Endothelial cell of umbilical vein (primary cell): ENCODE results near the gene PPP2R3C. TPM values are rescaled to one million over a fixed set of nuclear protein-coding genes. Genes with fewer than 3 reads are reported as not detected.

Experiments
- BruUV-seq: library from RNA; stranded (reverse); fragments of 400-500 nt; replicated peaks from 2 replicates; lab custom pipeline; 2021; lab: Mats Ljungman, UMichigan
- CTCF ChIA-PET: fragments of 300-600, 350-600 bp; sonication (Branson Sonifier 250); formaldehyde crosslinking; loops from one replicate; lab custom pipeline; 2021; ENCODE audit warnings: antibody characterized with exemption, inconsistent platforms; lab: Charles Lee
- POLR2A ChIA-PET: fragments of 300-600, 350-600 bp; sonication (Branson Sonifier 250); formaldehyde crosslinking; loops from one replicate; lab custom pipeline; 2021; ENCODE audit warnings: antibody characterized with exemption, inconsistent platforms; lab: Charles Lee
- DNase-seq: peaks from one replicate; pipeline ENCODE4 v3.0.0-alpha.2; 2011; ENCODE audit warnings: low read depth, low spot score
- FAIRE-seq: peaks from 2 replicates; lab custom pipeline; 2011; peaks lifted over from hg19 to GRCh38; lab: Jason Lieb, UNC
- H2AFZ ChIP-seq: 2 replicates; pipeline ENCODE4 v1.6.0; 2012; ENCODE audit warnings: low read depth, low read length, control low read depth, inconsistent platforms
- H3K27ac ChIP-seq: 2 replicates; pipeline ENCODE4 v1.5.1; 2011; ENCODE audit warnings: low read depth, mild to moderate bottlenecking, control low read depth, low read length, moderate library complexity; ENCODE audit not compliant: insufficient read depth
- H3K27me3 ChIP-seq, 2 experiments: 2 replicates each; pipeline versions ENCODE4 v1.6.0 to v1.6.1; 2011; ENCODE audit warnings: low read length in 2 of 2, mixed read lengths in 1 of 2; ENCODE audit not compliant: control insufficient read depth in 2 of 2, insufficient read depth in 2 of 2
- H3K36me3 ChIP-seq, 2 experiments: 2 replicates in 1 of 2; 3 replicates in 1 of 2; pipeline ENCODE4 v1.5.1; 2011; ENCODE audit warnings: low read length in 2 of 2, mild to moderate bottlenecking in 1 of 2, moderate library complexity in 1 of 2; ENCODE audit not compliant: control insufficient read depth in 2 of 2, insufficient read depth in 2 of 2; ENCODE audit errors: extremely low read depth in 1 of 2
- H3K4me1 ChIP-seq: 3 replicates; pipeline ENCODE4 v1.5.1; 2011; ENCODE audit warnings: mild to moderate bottlenecking, low read length; ENCODE audit not compliant: control insufficient read depth, insufficient read depth; ENCODE audit errors: extremely low read depth
- H3K4me2 ChIP-seq: 2 replicates; pipeline ENCODE4 v1.6.1; 2011; ENCODE audit warnings: low read length, control low read depth, mixed read lengths; ENCODE audit not compliant: insufficient read depth
- H3K4me3 ChIP-seq, 3 experiments: fragments of 200-600 bp in 1 of 3; sonication (generic), shearing (Covaris generic) in 1 of 3; replicated peaks in 1 of 3; 2 replicates each; pipeline ENCODE4 v1.5.1; 2011 to 2016; ENCODE audit warnings: control low read depth in 3 of 3, low read length in 3 of 3, mild to moderate bottlenecking in 2 of 3, inconsistent platforms in 1 of 3, low read depth in 1 of 3, moderate library complexity in 1 of 3; ENCODE audit not compliant: insufficient read depth in 1 of 3
- H3K79me2 ChIP-seq: 2 replicates; pipeline ENCODE4 v1.6.0; 2012; ENCODE audit warnings: low read length, inconsistent platforms; ENCODE audit not compliant: control insufficient read depth, insufficient read depth
- H3K9ac ChIP-seq: replicated peaks from 2 replicates; pipeline ENCODE3; 2011; ENCODE audit warnings: low read length, control low read depth; ENCODE audit not compliant: insufficient read depth; ENCODE audit errors: extremely low read depth
- H3K9me1 ChIP-seq: replicated peaks from 3 replicates; pipeline ENCODE4 v1.6.0; 2011; ENCODE audit warnings: mild to moderate bottlenecking, low read length; ENCODE audit not compliant: control insufficient read depth, insufficient read depth; ENCODE audit errors: extremely low read depth
- H3K9me3 ChIP-seq: replicated peaks from 2 replicates; pipeline ENCODE4 v1.5.1; 2012; ENCODE audit warnings: low read length, inconsistent platforms; ENCODE audit not compliant: control insufficient read depth, insufficient read depth
- H4K20me1 ChIP-seq: replicated peaks from 2 replicates; pipeline ENCODE3; 2011; ENCODE audit warnings: mild to moderate bottlenecking, low read length; ENCODE audit not compliant: control insufficient read depth, insufficient read depth; ENCODE audit errors: extremely low read depth
- CTCF ChIP-seq, 2 donors: IDR thresholded peaks; 1 replicate in 1 of 2; 2 replicates in 1 of 2; pipeline ENCODE4 v1.5.1; 2011; ENCODE audit warnings: low read length in 2 of 2, mild to moderate bottlenecking in 2 of 2, moderate library complexity in 2 of 2, control low read depth in 1 of 2, inconsistent platforms in 1 of 2, low read depth in 1 of 2; ENCODE audit not compliant: insufficient read depth in 1 of 2; ENCODE audit errors: extremely low read depth in 1 of 2
- EZH2 ChIP-seq: IDR thresholded peaks from 2 replicates; pipeline ENCODE4 v1.6.1; 2012; ENCODE audit warnings: borderline replicate concordance, low read depth, mild to moderate bottlenecking, moderate library complexity, low read length, inconsistent platforms; ENCODE audit not compliant: severe bottlenecking
- FOS ChIP-seq: IDR thresholded peaks from 2 replicates; pipeline ENCODE4 v1.6.1; 2011; ENCODE audit warnings: mild to moderate bottlenecking, low read length, moderate library complexity, borderline replicate concordance; ENCODE audit not compliant: insufficient read depth
- GATA2 ChIP-seq: IDR thresholded peaks from 2 replicates; pipeline ENCODE4 v1.7.0; 2011; ENCODE audit warnings: low read depth, mild to moderate bottlenecking, moderate library complexity, mixed read lengths, low read length; ENCODE audit not compliant: insufficient read length, insufficient read depth
- JUN ChIP-seq: IDR thresholded peaks from 2 replicates; pipeline ENCODE4 v1.6.1; 2011; ENCODE audit warnings: borderline replicate concordance, low read depth; ENCODE audit not compliant: insufficient read length, insufficient read depth
- MAX ChIP-seq: IDR thresholded peaks from 2 replicates; pipeline ENCODE4 v1.6.1; 2011; ENCODE audit not compliant: insufficient read depth, insufficient read length
- MYC ChIP-seq: IDR thresholded peaks from one replicate; pipeline ENCODE4 v1.6.1; 2011; ENCODE audit warnings: mild to moderate bottlenecking, low read depth, low read length
- POLR2A ChIP-seq: IDR thresholded peaks from 2 replicates; pipeline ENCODE4 v1.6.1; 2012; ENCODE audit warnings: low read depth, mild to moderate bottlenecking, control low read depth, low read length
- POLR2AphosphoS5 ChIP-seq: IDR thresholded peaks from 2 replicates; pipeline ENCODE4 v1.6.1; 2012; ENCODE audit warnings: low read depth, mild to moderate bottlenecking, control low read depth, low read length, moderate library complexity; ENCODE audit not compliant: insufficient read depth
- dilution Hi-C: fragments of 300-500 bp; cut with MboI; formaldehyde crosslinking; loops from one replicate; pipeline ENCODE4 v1.15.0; 2019; ENCODE audit warnings: low sequenced_read_pairs; ENCODE audit not compliant: extremely low pct_ligation_motif_present
- intact Hi-C: fragments of 100-400 bp; cut with micrococcal nuclease; formaldehyde crosslinking; loops from one replicate; pipeline ENCODE4 v1.10.0; 2022
- polyA plus RNA-seq, 4 experiments: library from polyadenylated mRNA; depleted of rRNA in 3 of 4; stranded (reverse) in 3 of 4; unstranded in 1 of 4; fragments of >200 nt; gene quantifications; 2 replicates each; pipeline versions ENCODE4 v1.2.1 to v1.2.3, GENCODE V29; 2011 to 2012; ENCODE audit warnings: missing spikeins in 1 of 4
- total RNA-seq: library from RNA; stranded (reverse); gene quantifications from 2 replicates; pipeline ENCODE4 v1.2.3, GENCODE V29; 2021

Gene PPP2R3C
- total and polyA plus RNA-seq, 2 donors (not counting 3 experiments of a cell fraction or from before 2014, with no cell fraction given): 10.2 to 40.6 TPM

GRCh38 chr14:35114036-35114435 lies 7.8 kb downstream of the PPP2R3C start:
- intact Hi-C loops: no loop called here
- H2AFZ ChIP-seq: no peak overlapping the region
- peaks cover 16% of the 10 kb centered on the region for H3K79me2 ChIP-seq
- no peaks in the 10 kb centered on the region for H3K9me1 ChIP-seq
- dilution Hi-C loops: no loop called here
- H3K4me1 ChIP-seq: no peaks in the 10 kb centered on the region
- no TSS peak for BruUV-seq
- peaks cover 12 to 13% of the 10 kb centered on the region in 2 experiments for H3K36me3 ChIP-seq
- no peaks in the 10 kb centered on the region for H3K27me3 ChIP-seq
- H3K9me3 ChIP-seq: no peaks in the 10 kb centered on the region
- no peak for TF ChIP-seq JUN
- no peak for TF ChIP-seq GATA2
- no peak for TF ChIP-seq MYC
- no peaks in the 10 kb centered on the region for H4K20me1 ChIP-seq
- H3K9ac ChIP-seq: no peak overlapping the region
- no peak overlapping the region for H3K4me2 ChIP-seq
- CTCF ChIA-PET: interaction anchor here (1.1 kb wide), 1 partner anchor 11 kb away, joined by 3 read pairs; no protein-coding TSS in a partner anchor
- DNase-seq (no peak), FAIRE-seq (no peak)
- POLR2A ChIA-PET: no interaction called here
- H3K27ac ChIP-seq: no peak overlapping the region
- H3K4me3 ChIP-seq: no peak overlapping the region

GRCh38 chr14:35113308-35113950 lies 8.4 kb downstream of the PPP2R3C start:
- no TSS peak for BruUV-seq
- Histone ChIP-seq H3K27me3 (no peaks in the 10 kb centered on the region), H3K9me1 (no peaks in the 10 kb centered on the region), H3K4me3 (no peak overlapping the region), H3K27ac (no peak overlapping the region), H2AFZ (no peak overlapping the region), H3K9me3 (no peaks in the 10 kb centered on the region), H3K79me2 (peaks cover 15% of the 10 kb centered on the region), H3K9ac (no peak overlapping the region), H4K20me1 (no peaks in the 10 kb centered on the region), H3K36me3 (peaks cover 12 to 13% of the 10 kb centered on the region in 2 experiments), H3K4me2 (no peak overlapping the region), H3K4me1 (no peaks in the 10 kb centered on the region)
- dilution Hi-C loops: no loop called here
- no peak for FAIRE-seq
- intact Hi-C loops: no loop called here
- TF ChIP-seq CTCF (IDR thresholded peaks at IDR 0.05; ENCODE audit: extremely low read depth in 1 of 2, insufficient read depth in 1 of 2, low read depth in 1 of 2, low read length in 2 of 2) (no peak), JUN (no peak), POLR2AphosphoS5 (no peak), MAX (no peak), MYC (no peak), GATA2 (no peak), EZH2 (no peak), POLR2A (no peak), FOS (no peak)
- ChIA-PET POLR2A (no interaction called here), CTCF (no interaction called here)
- DNase-seq: no peak
